Upper lobe of right lung (tissue), 1 donor: ENCODE results near the gene STAU1. TPM values are rescaled to one million over a fixed set of nuclear protein-coding genes. Genes with fewer than 3 reads are reported as not detected.
"Not testable (repeated sequence)": the region's sequence is repeated elsewhere in the genome, so short reads cannot be mapped to it uniquely, and the experiment has no call there.

Experiments
- ATAC-seq: fragments of 200-7000 bp; cut with Tn5 transposase; one replicate; pipeline ENCODE4 v1.9.1; 2020; ENCODE audit warnings: mild to moderate bottlenecking, moderate library complexity
- DNase-seq: peaks from one replicate; pipeline ENCODE4 v3.0.0-alpha.2; 2020
- H3K27ac ChIP-seq: fragments of 200-600 bp; one replicate; pipeline ENCODE4 v1.8.0; 2022
- H3K27me3 ChIP-seq: fragments of 200-600 bp; one replicate; pipeline ENCODE4 v1.8.0; 2022; ENCODE audit warnings: mild to moderate bottlenecking
- H3K36me3 ChIP-seq: fragments of 200-600 bp; one replicate; pipeline ENCODE4 v1.8.0; 2022
- H3K4me1 ChIP-seq: fragments of 200-600 bp; one replicate; pipeline ENCODE4 v1.8.0; 2022
- H3K4me3 ChIP-seq: fragments of 200-600 bp; one replicate; pipeline ENCODE4 v1.8.0; 2022; ENCODE audit warnings: mild to moderate bottlenecking
- H3K9me3 ChIP-seq: fragments of 200-600 bp; one replicate; pipeline ENCODE4 v1.8.0; 2022
- CTCF ChIP-seq: fragments of 200-600 bp; IDR thresholded peaks from one replicate; pipeline ENCODE4 v1.8.0; 2022; ENCODE audit warnings: antibody characterized with exemption
- intact Hi-C: fragments of 100-400 bp; cut with DNase I; formaldehyde crosslinking; loops from one replicate; pipeline ENCODE4 v1.11.0; 2022
- total RNA-seq: library from RNA; stranded (reverse); fragmentation: NEBNext Ultra II Directional; extraction: Animal tissue kit (Norgen Biotek cat#: 25700); gene quantifications from one replicate; pipeline ENCODE4 v1.2.1, GENCODE V29; 2021
- donor health status: DM: no; HTN: yes; CAD: no; lungs with severe emphysema.

The STAU1 gene
- total RNA-seq, 1 donor from 2014 or later: 76.0 TPM

GRCh38 chr20:49174183-49174582 is 14.0 kb downstream of the STAU1 start:
- H3K27ac ChIP-seq: no peak overlapping the region
- no peak for TF ChIP-seq CTCF
- ATAC-seq (no peak), DNase-seq (no peak)
- H3K9me3 ChIP-seq: no peaks in the 10 kb centered on the region
- peaks cover 4% of the 10 kb centered on the region for H3K4me1 ChIP-seq
- intact Hi-C loops: no loop called here
- H3K4me3 ChIP-seq: no peak overlapping the region
- peaks cover 11% of the 10 kb centered on the region for H3K36me3 ChIP-seq
- H3K27me3 ChIP-seq: no peaks in the 10 kb centered on the region

GRCh38 chr20:49172413-49172812 is 15.7 kb downstream of the STAU1 start:
- Histone ChIP-seq H3K27me3 (no peaks in the 10 kb centered on the region), H3K4me1 (peaks cover 14% of the 10 kb centered on the region), H3K4me3 (no peak overlapping the region), H3K9me3 (no peaks in the 10 kb centered on the region), H3K27ac (no peak overlapping the region), H3K36me3 (no peaks in the 10 kb centered on the region)
- intact Hi-C loops: no loop called here
- TF ChIP-seq CTCF: no peak
- no peak for ATAC-seq
- DNase-seq: no peak

GRCh38 chr20:49171909-49172308 is 16.2 kb downstream of the STAU1 start:
- no peak for TF ChIP-seq CTCF
- no peak overlapping the region for H3K4me3 ChIP-seq
- ATAC-seq: no peak
- H3K27me3 ChIP-seq: no peaks in the 10 kb centered on the region
- H3K4me1 ChIP-seq: peaks cover 19% of the 10 kb centered on the region
- DNase-seq: no peak
- no peak overlapping the region for H3K27ac ChIP-seq
- no peaks in the 10 kb centered on the region for H3K36me3 ChIP-seq
- no peaks in the 10 kb centered on the region for H3K9me3 ChIP-seq
- intact Hi-C loops: no loop called here

GRCh38 chr20:49170714-49171113 is 17.4 kb downstream of the STAU1 start:
- no peak for TF ChIP-seq CTCF
- H3K4me1 ChIP-seq: peaks cover 21% of the 10 kb centered on the region
- no peaks in the 10 kb centered on the region for H3K27me3 ChIP-seq
- no peak for DNase-seq
- intact Hi-C loops: no loop called here
- peaks cover 2% of the 10 kb centered on the region for H3K36me3 ChIP-seq
- H3K9me3 ChIP-seq: no peaks in the 10 kb centered on the region
- no peak overlapping the region for H3K27ac ChIP-seq
- no peak overlapping the region for H3K4me3 ChIP-seq
- no peak for ATAC-seq

GRCh38 chr20:49169547-49169946 is 18.6 kb downstream of the STAU1 start:
- peaks cover 21% of the 10 kb centered on the region for H3K4me1 ChIP-seq
- ATAC-seq (no peak), DNase-seq (no peak)
- H3K27ac ChIP-seq: no peak overlapping the region
- H3K36me3 ChIP-seq: peaks cover 13% of the 10 kb centered on the region
- no peak overlapping the region for H3K4me3 ChIP-seq
- no peaks in the 10 kb centered on the region for H3K27me3 ChIP-seq
- no peak for TF ChIP-seq CTCF
- intact Hi-C loops: no loop called here
- H3K9me3 ChIP-seq: no peaks in the 10 kb centered on the region

GRCh38 chr20:49168864-49169263 is 19.3 kb downstream of the STAU1 start:
- Histone ChIP-seq H3K36me3 (peaks cover 13% of the 10 kb centered on the region), H3K4me1 (peaks cover 21% of the 10 kb centered on the region)
- ATAC-seq, intact Hi-C loops, H3K9me3 ChIP-seq, H3K27me3 ChIP-seq, DNase-seq, H3K27ac ChIP-seq, H3K4me3 ChIP-seq: not testable (repeated sequence)
